Stimulated activated CD4-positive, alpha-beta T cell treated with anti-CD3 and anti-CD28 coated beads, Interleukin-15, amount 100 ng/mL, for 1 hour (primary cell): ENCODE measurements around the gene PFKFB3.

ENCODE experiments used
- DNase-seq, 2 donors: peaks; one replicate each; pipeline ENCODE4 v3.0.0-alpha.2; 2020; ENCODE audit warnings: low read depth in 1 of 2, low spot score in 1 of 2

The PFKFB3 gene

GRCh38 chr10:6299743-6300105 lies 97.0 kb downstream of the PFKFB3 start:
- no peak for DNase-seq

GRCh38 chr10:6300106-6300783 lies 97.5 kb downstream of the PFKFB3 start:
- no peak for DNase-seq

DNA sequence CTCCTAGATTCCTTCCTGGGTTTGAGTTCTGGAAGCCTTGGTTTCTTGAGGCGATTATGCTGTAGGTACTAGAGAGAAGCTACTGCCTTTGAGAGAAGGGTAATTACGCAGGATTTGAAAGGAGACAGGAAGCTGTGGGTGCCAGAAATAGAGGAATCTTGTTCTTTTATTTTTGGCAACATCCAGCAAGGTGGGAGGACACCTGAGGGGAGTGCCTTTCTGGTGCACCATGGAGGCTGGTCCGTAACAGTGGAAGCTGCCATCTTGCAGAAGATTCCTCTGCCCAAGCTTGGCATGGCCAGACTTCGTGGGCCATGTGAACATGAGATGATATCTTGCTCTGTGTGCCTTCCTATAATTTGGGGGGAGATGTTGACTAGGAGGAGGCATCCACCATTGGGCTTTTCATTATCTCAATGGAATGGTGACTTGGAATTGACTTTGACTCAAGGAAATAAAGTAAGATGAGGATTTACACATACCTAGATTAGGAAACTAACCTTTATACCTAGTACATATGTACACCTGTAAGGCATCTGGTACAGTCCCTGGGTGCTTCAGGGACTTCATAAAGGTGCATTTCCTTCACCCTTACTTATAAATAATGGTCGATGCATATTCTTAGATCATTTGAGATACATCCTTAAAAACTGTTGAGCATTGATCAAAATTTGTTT lies 98.2 kb downstream of the PFKFB3 start:
- no peak for DNase-seq

- DNase-seq: no peak
These were observed 98.8 kb downstream of the PFKFB3 start for GRCh38 chr10:6301488-6302075.
